Cardiac septum (tissue), 1 donor: ENCODE data around the gene SPOCK2. TPM values are rescaled to one million over a fixed set of nuclear protein-coding genes. Genes with fewer than 3 reads are reported as not detected.
"Not testable (repeated sequence)": the region's sequence is repeated elsewhere in the genome, so short reads cannot be mapped to it uniquely, and the experiment has no call there.

Experiments used
- DNase-seq: peaks from one replicate; pipeline ENCODE4 v3.0.0-alpha.2; 2020; ENCODE audit warnings: low spot score
- intact Hi-C: fragments of 100-400 bp; cut with DNase I; formaldehyde crosslinking; loops from one replicate; pipeline ENCODE4 v1.14.0; 2022
- total RNA-seq: library from RNA; stranded (reverse); fragmentation: NEBNext Ultra II Directional; extraction: Animal tissue kit (Norgen Biotek cat#: 25700); gene quantifications from one replicate; pipeline ENCODE4 v1.2.1, GENCODE V29; 2021
- donor health status: DM: no; HTN: no; CAD: no.

Gene SPOCK2
- total RNA-seq, 1 donor from 2014 or later = 7.5 TPM

- intact Hi-C loops = loop anchor here (5.0 kb wide), 1 partner anchor 42 kb away; no protein-coding TSS in a partner anchor
- DNase-seq = no peak
Observed at GRCh38 chr10:72109636-72110157, 21.3 kb upstream of the SPOCK2 start.

DNA sequence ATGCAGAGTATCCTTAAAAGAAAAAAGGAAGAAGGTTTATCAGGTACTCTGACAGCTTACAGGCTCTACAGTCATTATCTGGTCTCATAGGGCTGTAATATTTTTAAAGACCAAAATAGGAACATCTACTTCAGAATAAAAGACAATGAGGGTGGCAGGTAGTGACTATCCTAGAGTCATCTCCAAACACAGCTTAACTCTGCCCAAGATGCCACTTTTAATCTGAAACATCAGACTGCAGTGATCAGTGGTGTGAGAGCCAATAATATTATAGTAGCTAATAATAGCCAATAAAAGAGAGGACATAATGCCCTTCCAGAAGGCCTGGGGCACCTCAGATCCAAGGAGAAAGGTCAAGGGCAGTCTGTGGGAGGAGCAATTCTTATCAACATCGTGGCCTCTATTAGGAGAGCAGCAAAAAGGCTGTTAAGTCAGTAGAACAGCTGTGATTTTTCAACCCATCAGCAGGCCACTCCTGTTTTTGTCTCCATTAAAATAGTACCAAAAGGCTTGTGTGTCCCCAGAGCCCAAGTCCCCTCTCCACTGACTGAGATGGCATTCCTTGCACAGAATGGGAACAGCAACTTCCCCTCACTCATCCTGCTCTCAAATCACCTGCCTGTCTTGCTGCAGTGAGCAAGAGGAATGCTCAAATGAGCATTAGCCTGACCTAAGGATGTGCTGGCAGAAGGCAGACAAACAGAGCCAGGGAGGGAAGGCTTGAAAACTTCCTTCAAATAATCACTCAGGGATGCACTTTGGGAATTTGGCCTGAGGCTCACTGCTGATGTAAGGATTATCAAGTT lies 20.7 kb upstream of the SPOCK2 start:
- DNase-seq = no peak
- intact Hi-C loops = no loop called here

DNA sequence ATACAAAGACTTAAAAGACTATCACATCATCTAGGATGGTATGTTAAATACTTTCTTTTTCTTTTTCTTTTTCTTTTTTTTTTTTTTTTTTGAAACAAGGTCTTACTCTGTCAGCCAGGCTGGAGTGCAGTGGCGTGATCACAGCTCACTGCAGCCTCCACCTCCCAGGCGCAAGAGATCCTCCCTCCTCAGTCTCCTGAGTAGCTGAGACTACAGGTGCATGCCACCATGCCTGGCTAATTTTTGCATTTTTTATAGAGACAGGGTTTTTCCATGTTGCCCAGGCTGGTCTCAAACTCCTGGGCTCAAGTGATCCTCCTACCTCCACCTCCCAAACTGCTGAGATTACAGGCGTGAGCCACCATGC lies 19.6 kb upstream of the SPOCK2 start:
- DNase-seq, intact Hi-C loops: not testable (repeated sequence)

DNA sequence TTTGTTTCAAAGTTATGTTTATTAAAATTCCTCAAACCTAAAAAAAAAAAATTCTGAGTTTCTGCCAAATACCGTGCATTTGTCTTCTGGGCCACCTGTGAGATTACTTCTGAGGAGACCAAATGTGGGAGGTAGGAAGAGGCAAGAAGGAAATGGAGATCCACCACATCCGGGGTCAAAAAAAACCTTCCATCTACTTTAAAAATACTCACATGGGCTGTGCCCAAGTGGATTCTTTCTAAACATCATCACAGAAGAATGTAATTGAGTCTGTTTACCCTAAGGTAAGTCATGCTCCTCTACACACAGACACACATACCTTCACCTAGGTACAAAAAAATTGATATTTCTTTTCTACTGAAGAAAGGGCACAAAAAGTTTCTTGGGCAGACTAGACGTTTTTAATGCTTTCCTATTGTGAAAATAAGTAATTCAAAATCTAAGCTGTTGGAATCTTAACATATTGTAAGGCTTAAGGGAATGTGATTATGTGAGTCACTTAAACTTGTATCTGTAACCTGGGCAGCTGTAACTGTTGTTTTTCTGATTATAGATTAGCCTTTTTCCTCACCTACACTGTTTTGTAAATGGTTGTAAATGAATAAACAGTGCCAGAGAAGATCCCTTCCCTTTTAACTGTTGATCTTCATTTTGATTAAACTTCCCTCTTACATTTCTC lies 19.1 kb upstream of the SPOCK2 start:
- no peak for DNase-seq
- intact Hi-C loops = no loop called here

DNA sequence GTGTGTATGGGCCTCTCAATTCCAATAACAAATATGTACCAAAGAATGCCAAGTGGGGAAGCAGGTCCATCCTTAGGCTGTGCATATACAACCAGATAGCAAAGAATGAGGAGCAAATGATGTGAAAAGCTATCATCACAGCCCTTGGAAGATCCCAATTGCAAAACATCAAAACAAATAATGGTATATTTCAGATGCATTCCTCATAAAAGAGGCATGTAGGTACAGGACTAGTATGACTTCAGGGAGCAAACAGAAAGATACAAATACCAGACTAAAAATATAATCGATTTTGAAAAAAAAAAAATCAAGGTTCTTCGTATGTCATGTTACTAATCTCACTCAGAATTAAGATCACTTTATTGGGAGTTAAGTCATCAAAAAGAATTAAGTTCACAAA lies 18.5 kb upstream of the SPOCK2 start:
- DNase-seq = no peak
- intact Hi-C loops = no loop called here

GRCh38 chr10:72106154-72106849 lies 18.0 kb upstream of the SPOCK2 start:
- DNase-seq = no peak
- intact Hi-C loops = no loop called here

GRCh38 chr10:72105710-72106109 lies 17.4 kb upstream of the SPOCK2 start:
- intact Hi-C loops = no loop called here
- DNase-seq = no peak

DNA sequence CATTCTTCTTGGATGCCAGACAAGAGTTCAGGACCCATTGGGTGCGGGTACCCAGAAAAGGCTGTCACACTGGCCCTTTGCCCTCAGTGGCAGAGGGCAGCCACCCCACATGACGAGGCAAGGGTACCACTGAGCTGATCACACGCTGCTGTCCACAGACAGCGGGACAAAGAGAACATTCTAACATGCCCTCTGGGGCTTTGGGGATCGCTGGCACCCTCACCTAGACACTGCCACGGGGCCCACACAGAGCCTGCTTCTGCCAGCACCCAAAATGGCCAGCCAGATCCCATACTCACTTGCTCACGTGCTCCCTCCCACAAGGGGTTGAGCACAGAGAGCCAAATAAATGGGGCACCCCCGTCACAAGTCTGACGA lies 16.7 kb upstream of the SPOCK2 start:
- intact Hi-C loops = no loop called here
- no peak for DNase-seq

- intact Hi-C loops = no loop called here
- DNase-seq = no peak
Observed at GRCh38 chr10:72104472-72105097, 16.2 kb upstream of the SPOCK2 start.

GRCh38 chr10:72099600-72099921 lies 11.2 kb upstream of the SPOCK2 start:
- DNase-seq = no peak
- intact Hi-C loops = no loop called here

- intact Hi-C loops = no loop called here
- DNase-seq = no peak
Observed at GRCh38 chr10:72098836-72099599, 10.7 kb upstream of the SPOCK2 start.

GRCh38 chr10:72098301-72098835 lies 10.0 kb upstream of the SPOCK2 start:
- intact Hi-C loops = no loop called here
- DNase-seq = no peak

DNA sequence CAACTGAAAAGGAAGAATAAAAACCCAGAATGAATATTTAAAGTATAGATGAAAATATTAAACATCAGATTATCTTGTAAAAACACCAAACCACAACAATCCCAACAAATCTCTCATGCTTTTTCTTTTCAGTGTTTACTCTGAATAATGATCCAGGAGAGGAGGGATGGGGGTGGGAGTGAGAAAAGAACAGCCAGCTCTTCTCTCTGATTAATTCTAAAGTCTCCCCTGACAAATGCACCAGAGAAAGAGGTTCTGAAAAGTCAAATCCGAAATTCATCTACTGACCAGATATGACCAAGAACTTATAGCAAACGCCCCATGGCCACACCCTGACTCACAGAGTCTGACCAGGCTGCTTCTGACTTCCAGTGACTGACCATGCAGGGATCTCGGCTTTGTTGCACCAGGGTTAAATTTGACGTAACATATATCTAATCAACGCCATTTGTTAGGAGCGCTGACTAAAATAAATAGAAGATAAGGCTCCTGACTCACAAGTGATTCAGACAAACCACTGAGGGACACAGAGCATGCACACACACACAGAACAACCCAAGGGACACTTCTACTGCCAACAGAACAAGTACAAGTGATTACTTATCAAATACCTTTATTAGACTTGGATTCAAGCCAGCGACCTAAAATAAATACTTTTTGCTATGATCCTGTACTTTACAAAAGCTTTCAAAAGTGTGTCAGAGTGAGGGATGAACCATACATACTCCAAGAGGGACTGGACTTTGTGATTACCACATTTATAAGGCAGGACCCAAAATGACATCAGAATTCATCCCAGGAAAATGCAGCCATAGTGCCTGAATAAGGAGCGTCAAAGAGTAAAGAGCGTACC lies 9.3 kb upstream of the SPOCK2 start:
- intact Hi-C loops = no loop called here
- no peak for DNase-seq

GRCh38 chr10:72096115-72097000 lies 8.0 kb upstream of the SPOCK2 start:
- intact Hi-C loops = no loop called here
- DNase-seq = no peak

GRCh38 chr10:72095195-72095594 lies 6.8 kb upstream of the SPOCK2 start:
- intact Hi-C loops = no loop called here
- DNase-seq = no peak

DNA sequence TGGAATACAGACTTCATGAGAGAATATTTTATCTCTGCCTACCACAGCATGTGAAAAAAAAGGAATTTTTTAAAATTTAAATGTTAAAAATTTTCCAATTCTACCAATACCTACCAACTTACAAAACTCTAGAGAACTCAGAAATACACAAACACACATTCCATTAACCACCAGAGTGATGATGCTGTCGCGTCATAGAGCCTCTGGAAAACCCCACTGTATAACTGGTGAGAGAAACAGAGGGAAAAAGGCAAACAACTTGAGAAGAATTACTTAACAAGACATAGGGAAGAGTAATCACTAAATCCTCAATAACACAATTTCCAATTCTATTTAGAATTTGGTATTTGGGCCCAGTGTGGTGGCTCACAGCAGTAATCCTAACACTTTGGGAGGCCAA lies 6.2 kb upstream of the SPOCK2 start:
- intact Hi-C loops = no loop called here
- no peak for DNase-seq

DNA sequence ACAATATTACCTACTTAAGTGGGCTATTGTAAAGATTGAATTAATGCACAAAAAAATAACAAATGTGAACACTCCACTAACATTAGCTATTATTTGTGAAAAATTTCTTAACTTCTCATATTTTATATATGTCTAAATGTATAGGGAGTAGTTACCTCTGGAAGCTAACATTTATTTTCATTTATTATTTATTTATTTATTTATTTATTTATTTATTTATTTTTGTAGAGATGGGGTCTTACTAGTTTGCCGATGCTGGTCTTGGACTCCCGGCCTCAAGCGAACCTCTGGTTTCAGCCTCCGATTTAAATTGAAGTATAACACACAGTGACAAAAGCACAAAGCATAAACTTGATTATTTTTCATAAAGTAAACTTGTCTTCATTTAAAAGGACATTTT lies 5.1 kb upstream of the SPOCK2 start:
- intact Hi-C loops = no loop called here
- no peak for DNase-seq
